IMR-90 (cell line): Measurements from ENCODE around the gene PEAK1. TPM values are rescaled to one million over a fixed set of nuclear protein-coding genes. Genes with fewer than 3 reads are reported as not detected.

Source experiments
- ATAC-seq: fragments of 200-7000 bp; cut with Tn5 transposase; 2 replicates; pipeline ENCODE4 v1.9.1; 2020; ENCODE audit warnings: low read depth, mild to moderate bottlenecking, moderate library complexity
- BruUV-seq: library from RNA; stranded (reverse); fragments of 400-500 nt; replicated peaks from 2 replicates; lab custom pipeline; 2021; lab: Mats Ljungman, UMichigan
- CTCF ChIA-PET: fragments of 300-600 bp; formaldehyde crosslinking; extraction: SDS; loops from one replicate; lab custom pipeline; 2021; ENCODE audit warnings: antibody characterized with exemption; lab: Yijun Ruan, JAX
- POLR2A ChIA-PET: fragments of 300-600 bp; sonication (Branson Sonifier 250); formaldehyde crosslinking; loops from one replicate; lab custom pipeline; 2022; ENCODE audit warnings: antibody characterized with exemption; ENCODE audit not compliant: unreplicated experiment; lab: Charles Lee
- DNase-seq: peaks from one replicate; pipeline ENCODE4 v3.0.0; 2013
- H2AFZ ChIP-seq: replicated peaks from 2 replicates; pipeline ENCODE3; 2013; ENCODE audit warnings: low read length, mild to moderate bottlenecking; ENCODE audit not compliant: poor library complexity
- H2AK5ac ChIP-seq: 2 replicates; pipeline ENCODE4 v1.6.1; 2013; ENCODE audit warnings: low read depth, low read length, inconsistent platforms
- H2AK9ac ChIP-seq: replicated peaks from 2 replicates; pipeline ENCODE3; 2013; ENCODE audit warnings: mild to moderate bottlenecking, low read depth, low read length, moderate library complexity; ENCODE audit not compliant: poor library complexity
- H2BK120ac ChIP-seq: 2 replicates; pipeline ENCODE4 v1.6.1; 2013; ENCODE audit warnings: low read depth, low read length, inconsistent platforms
- H2BK15ac ChIP-seq: 3 replicates; pipeline ENCODE4 v1.6.1; 2013; ENCODE audit warnings: low read depth, low read length, inconsistent platforms
- H2BK20ac ChIP-seq: 2 replicates; pipeline ENCODE4 v1.6.1; 2013; ENCODE audit warnings: low read depth, mild to moderate bottlenecking, inconsistent platforms, low read length, moderate library complexity
- H2BK5ac ChIP-seq: 2 replicates; pipeline ENCODE4 v1.6.1; 2013; ENCODE audit warnings: mild to moderate bottlenecking, low read depth, low read length, inconsistent platforms; ENCODE audit not compliant: poor library complexity, severe bottlenecking
- H3K14ac ChIP-seq: replicated peaks from 2 replicates; pipeline ENCODE4 v1.6.1; 2013; ENCODE audit warnings: low read depth, low read length, inconsistent platforms
- H3K18ac ChIP-seq: 2 replicates; pipeline ENCODE4 v1.6.1; 2013; ENCODE audit warnings: low read depth, low read length, control low read depth
- H3K23ac ChIP-seq: 2 replicates; pipeline ENCODE4 v1.6.1; 2013; ENCODE audit warnings: low read depth, low read length, inconsistent platforms
- H3K27ac ChIP-seq: 2 replicates; pipeline ENCODE4 v1.5.1; 2013; ENCODE audit warnings: mild to moderate bottlenecking, control low read depth, low read length; ENCODE audit not compliant: insufficient read depth
- H3K27me3 ChIP-seq: 2 replicates; pipeline ENCODE4 v1.6.1; 2013; ENCODE audit warnings: low read length; ENCODE audit not compliant: control insufficient read depth, insufficient read depth
- H3K36me3 ChIP-seq: 2 replicates; pipeline ENCODE4 v1.6.1; 2013; ENCODE audit warnings: low read length, mixed read lengths; ENCODE audit not compliant: control insufficient read depth, insufficient read depth
- H3K4ac ChIP-seq: 2 replicates; pipeline ENCODE4 v1.6.1; 2013; ENCODE audit warnings: low read depth, low read length, inconsistent platforms
- H3K4me1 ChIP-seq: 2 replicates; pipeline ENCODE4 v1.6.1; 2013; ENCODE audit warnings: low read length, mixed read lengths; ENCODE audit not compliant: control insufficient read depth, insufficient read depth
- H3K4me2 ChIP-seq: 2 replicates; pipeline ENCODE4 v1.6.1; 2013; ENCODE audit warnings: low read depth, mild to moderate bottlenecking, control low read depth, low read length, moderate library complexity
- H3K4me3 ChIP-seq: 2 replicates; pipeline ENCODE4 v1.5.1; 2013; ENCODE audit warnings: low read depth, mild to moderate bottlenecking, control low read depth, low read length, moderate library complexity; ENCODE audit not compliant: insufficient read depth
- H3K56ac ChIP-seq: 2 replicates; pipeline ENCODE4 v1.6.1; 2013; ENCODE audit warnings: low read length, inconsistent platforms; ENCODE audit not compliant: insufficient read depth; ENCODE audit errors: extremely low read depth
- H3K79me1 ChIP-seq, 2 experiments: 2 replicates each; pipeline ENCODE4 v1.6.1; 2013; ENCODE audit warnings: low read length in 2 of 2, inconsistent platforms in 1 of 2, low read depth in 1 of 2
- H3K9ac ChIP-seq: 2 replicates; pipeline ENCODE4 v1.6.1; 2013; ENCODE audit warnings: low read depth, low read length, control low read depth
- H3K9me1 ChIP-seq: 2 replicates; pipeline ENCODE4 v1.6.1; 2013; ENCODE audit warnings: low read length, inconsistent platforms; ENCODE audit not compliant: insufficient read depth
- H3K9me3 ChIP-seq: 2 replicates; pipeline ENCODE4 v1.6.1; 2013; ENCODE audit warnings: low read length; ENCODE audit not compliant: control insufficient read depth, insufficient read depth
- H4K20me1 ChIP-seq: 2 replicates; pipeline ENCODE4 v1.6.1; 2013; ENCODE audit warnings: low read length, inconsistent platforms; ENCODE audit not compliant: insufficient read depth
- H4K5ac ChIP-seq: 2 replicates; pipeline ENCODE4 v1.6.1; 2013; ENCODE audit warnings: mild to moderate bottlenecking, low read depth, low read length, control low read depth
- H4K8ac ChIP-seq, 2 experiments: 2 replicates each; pipeline ENCODE4 v1.6.1; 2013; ENCODE audit warnings: low read depth in 2 of 2, low read length in 2 of 2, control low read depth in 1 of 2, inconsistent platforms in 1 of 2
- H4K91ac ChIP-seq: 2 replicates; pipeline ENCODE4 v1.6.1; 2013; ENCODE audit warnings: low read depth, low read length, inconsistent platforms; ENCODE audit not compliant: insufficient read depth
- CEBPB ChIP-seq: IDR thresholded peaks from 2 replicates; pipeline ENCODE4 v1.6.1; 2012; ENCODE audit warnings: low read depth, low read length, improper control_type of control experiment
- CHD1 ChIP-seq: IDR thresholded peaks from 2 replicates; pipeline ENCODE4 v1.6.1; 2012; ENCODE audit warnings: low read depth, low read length, improper control_type of control experiment
- ELK1 ChIP-seq: fragments of 150-350 bp; IDR thresholded peaks from 2 replicates; pipeline ENCODE4 v1.6.1; 2016; ENCODE audit warnings: low read depth, mild to moderate bottlenecking, low read length, moderate library complexity, borderline replicate concordance
- FOS ChIP-seq: fragments of 150-350 bp; IDR thresholded peaks from 2 replicates; pipeline ENCODE4 v1.6.1; 2016; ENCODE audit warnings: low read depth, low read length
- MAZ ChIP-seq: IDR thresholded peaks from 2 replicates; pipeline ENCODE4 v1.6.1; 2012; ENCODE audit warnings: low read depth, mild to moderate bottlenecking, low read length, improper control_type of control experiment, moderate library complexity, borderline replicate concordance
- MXI1 ChIP-seq: IDR thresholded peaks from 2 replicates; pipeline ENCODE4 v1.6.1; 2012; ENCODE audit warnings: low read depth, mild to moderate bottlenecking, low read length, moderate library complexity, borderline replicate concordance
- NFE2L2 ChIP-seq: fragments of 150-350 bp; IDR thresholded peaks from 2 replicates; pipeline ENCODE4 v1.6.1; 2016; ENCODE audit warnings: low read depth, mild to moderate bottlenecking, low read length
- POLR2A ChIP-seq: IDR thresholded peaks from 2 replicates; pipeline ENCODE4 v1.6.1; 2012; ENCODE audit warnings: mild to moderate bottlenecking, low read depth, low read length
- RCOR1 ChIP-seq: IDR thresholded peaks from 2 replicates; pipeline ENCODE4 v1.6.1; 2012; ENCODE audit warnings: mild to moderate bottlenecking, low read length, improper control_type of control experiment; ENCODE audit not compliant: insufficient replicate concordance
- RFX5 ChIP-seq: IDR thresholded peaks from 2 replicates; pipeline ENCODE4 v1.8.0; 2012; ENCODE audit warnings: low read depth, mild to moderate bottlenecking, low read length, moderate library complexity
- SMC3 ChIP-seq: fragments of 150-350 bp; IDR thresholded peaks from 2 replicates; pipeline ENCODE4 v1.6.1; 2016; ENCODE audit warnings: low read depth, mild to moderate bottlenecking, antibody characterized with exemption, low read length, moderate library complexity
- WGBS, 2 experiments: methylation state at CpG; one replicate each; pipeline versions ENCODE4 v1.1.5 to v1.1.7; 2013; ENCODE audit warnings: missing lambda C conversion rate in 2 of 2; ENCODE audit not compliant: insufficient read length in 1 of 2; ENCODE audit errors: extremely low coverage in 2 of 2; 5-methylcytosine and 5-hydroxymethylcytosine counted together
- dilution Hi-C: fragments of 300-500 bp; cut with HindIII; formaldehyde crosslinking; loops from one replicate; pipeline ENCODE4 v1.14.3; 2018; ENCODE audit warnings: low sequenced_read_pairs; ENCODE audit not compliant: unreplicated experiment
- in situ Hi-C: fragments of 300-500 bp; cut with MboI; formaldehyde crosslinking; loops from 3 replicates; pipeline ENCODE4 v1.14.3; 2019; ENCODE audit warnings: low sequenced_read_pairs, inconsistent platforms, mixed read lengths
- intact Hi-C: fragments of 100-400 bp; cut with micrococcal nuclease; formaldehyde crosslinking; loops from 2 replicates; pipeline ENCODE4 v1.10.0; 2022
- polyA plus RNA-seq, 3 experiments: library from polyadenylated mRNA; depleted of rRNA; stranded (reverse); fragments of >200 nt; gene quantifications; 2 replicates each; pipeline ENCODE4 v1.2.3, GENCODE V29; 2012; ENCODE audit warnings: low replicate concordance in 1 of 3
- total RNA-seq: library from RNA; depleted of rRNA; stranded (reverse); fragments of >200 nt; gene quantifications from 2 replicates; pipeline ENCODE4 v1.2.3, GENCODE V29; 2012
- TF ChIP-seq, protein P1 (sequence below): conservative IDR thresholded peaks from 2 replicates; pipeline ENCODE4 v1.5.1; 2012; ENCODE audit warnings: mild to moderate bottlenecking, low read depth, low read length, improper control_type of control experiment

The PEAK1 gene
- total and polyA plus RNA-seq, 2 of the 4 experiments (the other 2 are of a cell fraction) = 21.5 to 43.9 TPM

- ATAC-seq (no peak), DNase-seq (no peak)
- in situ Hi-C loops (no loop called here), dilution Hi-C loops (no loop called here), intact Hi-C loops (no loop called here)
- no peak overlapping the region for H3K23ac ChIP-seq
- H2AK5ac ChIP-seq = no peak overlapping the region
- no CpG with 5 or more reads among the region's 1 CpG for WGBS, 2 experiments
- no peaks in the 10 kb centered on the region for H3K4me1 ChIP-seq
- TF ChIP-seq SMC3 = no peak
- TF ChIP-seq CHD1 = no peak
- no peak for TF ChIP-seq FOS
- TF ChIP-seq RFX5 = no peak
- TF ChIP-seq, protein P1, sequence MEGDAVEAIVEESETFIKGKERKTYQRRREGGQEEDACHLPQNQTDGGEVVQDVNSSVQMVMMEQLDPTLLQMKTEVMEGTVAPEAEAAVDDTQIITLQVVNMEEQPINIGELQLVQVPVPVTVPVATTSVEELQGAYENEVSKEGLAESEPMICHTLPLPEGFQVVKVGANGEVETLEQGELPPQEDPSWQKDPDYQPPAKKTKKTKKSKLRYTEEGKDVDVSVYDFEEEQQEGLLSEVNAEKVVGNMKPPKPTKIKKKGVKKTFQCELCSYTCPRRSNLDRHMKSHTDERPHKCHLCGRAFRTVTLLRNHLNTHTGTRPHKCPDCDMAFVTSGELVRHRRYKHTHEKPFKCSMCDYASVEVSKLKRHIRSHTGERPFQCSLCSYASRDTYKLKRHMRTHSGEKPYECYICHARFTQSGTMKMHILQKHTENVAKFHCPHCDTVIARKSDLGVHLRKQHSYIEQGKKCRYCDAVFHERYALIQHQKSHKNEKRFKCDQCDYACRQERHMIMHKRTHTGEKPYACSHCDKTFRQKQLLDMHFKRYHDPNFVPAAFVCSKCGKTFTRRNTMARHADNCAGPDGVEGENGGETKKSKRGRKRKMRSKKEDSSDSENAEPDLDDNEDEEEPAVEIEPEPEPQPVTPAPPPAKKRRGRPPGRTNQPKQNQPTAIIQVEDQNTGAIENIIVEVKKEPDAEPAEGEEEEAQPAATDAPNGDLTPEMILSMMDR = no peak
- no peak for TF ChIP-seq NFE2L2
- TF ChIP-seq ELK1 = no peak
- TF ChIP-seq RCOR1 = no peak
- TF ChIP-seq POLR2A = no peak
- no peak for TF ChIP-seq CEBPB
- no peak for TF ChIP-seq MXI1
- no peak for TF ChIP-seq MAZ
- no peak overlapping the region for H3K4me2 ChIP-seq
- H3K27me3 ChIP-seq = no peaks in the 10 kb centered on the region
- H3K9me1 ChIP-seq = no peaks in the 10 kb centered on the region
- H4K20me1 ChIP-seq = peaks cover 79% of the 10 kb centered on the region
- no peak overlapping the region for H3K18ac ChIP-seq
- no peak overlapping the region for H3K4me3 ChIP-seq
- H3K27ac ChIP-seq = no peak overlapping the region
- no peak overlapping the region for H2BK120ac ChIP-seq
- H3K9me3 ChIP-seq = no peaks in the 10 kb centered on the region
- no peak overlapping the region for H3K14ac ChIP-seq
- H2BK20ac ChIP-seq = no peak overlapping the region
- no peak overlapping the region for H2BK15ac ChIP-seq
- H3K9ac ChIP-seq = no peak overlapping the region
- H3K79me1 ChIP-seq = peaks cover 32 to 69% of the 10 kb centered on the region in 2 experiments
- ChIA-PET CTCF (interaction anchor here (0.8 kb wide), 1 partner anchor 13 kb away, joined by 3 read pairs; no protein-coding TSS in a partner anchor), POLR2A (no interaction called here)
- no peak overlapping the region for H4K8ac ChIP-seq
- no peak overlapping the region for H3K4ac ChIP-seq
- no peak overlapping the region for H4K5ac ChIP-seq
- no peak overlapping the region for H3K56ac ChIP-seq
- H2AK9ac ChIP-seq = no peak overlapping the region
- no peaks in the 10 kb centered on the region for H3K36me3 ChIP-seq
- H2BK5ac ChIP-seq = no peak overlapping the region
- H4K91ac ChIP-seq = no peak overlapping the region
- H2AFZ ChIP-seq = no peak overlapping the region
- no TSS peak for BruUV-seq
Observed at GRCh38 chr15:77375133-77375532, 44.8 kb downstream of the PEAK1 start.
